NCI-H2196 treated with DMSO at 0.1 percent for 48 hours (cell line): ENCODE results near the gene CTDSPL2.
"Not testable (repeated sequence)": the region's sequence is repeated elsewhere in the genome, so short reads cannot be mapped to it uniquely, and the experiment has no call there.

ENCODE experiments used
- DNase-seq: peaks from one replicate; lab custom pipeline; 2025; ENCODE audit not compliant: unreplicated experiment; lab: John Stamatoyannopoulos, UW

Gene CTDSPL2

DNA sequence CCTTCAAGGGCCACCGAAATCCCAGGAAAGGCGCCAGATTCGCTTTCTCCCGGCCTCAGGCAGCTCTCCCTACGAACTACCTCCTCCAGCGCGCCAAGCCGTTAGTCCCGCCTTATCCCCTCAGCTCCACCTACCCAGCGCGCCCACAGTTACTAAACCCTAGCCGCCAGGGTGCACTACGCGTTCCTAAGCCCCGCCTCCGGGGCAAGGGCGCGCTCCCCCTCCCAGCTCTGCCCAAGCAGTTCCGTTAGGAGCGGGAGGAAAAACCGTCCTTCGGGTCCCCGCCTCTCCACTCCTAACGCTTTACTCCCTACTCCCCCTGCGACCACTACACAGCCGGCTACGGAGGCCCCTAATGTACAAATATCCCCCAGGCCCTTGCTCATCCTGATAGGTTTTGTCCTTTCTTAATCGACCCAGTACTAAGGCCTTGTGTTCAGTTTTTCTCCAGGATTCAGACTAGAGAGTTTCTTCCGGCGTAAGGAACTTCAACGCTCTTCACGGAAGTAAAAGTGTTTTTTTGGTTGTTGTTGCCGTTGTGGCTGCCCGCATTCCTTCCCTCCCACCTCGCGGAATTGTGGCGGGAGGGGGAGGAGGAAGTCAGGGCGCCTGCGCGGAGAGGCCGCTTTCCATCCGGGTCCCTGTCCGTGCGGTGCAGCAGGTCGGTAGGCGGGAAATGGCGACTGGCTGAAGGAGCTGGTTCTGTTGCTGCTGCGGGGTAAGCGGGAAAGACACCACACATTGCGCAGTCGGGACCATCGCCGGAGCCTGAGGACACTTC is at the start of gene CTDSPL2:
Gene CTDSPL2, plus strand, starts transcription at position 655 of the 781 bp plus-strand sequence. CDS start 31,386 bp downstream, outside the sequence.
- peak; percentile 89 for DNase-seq

DNA sequence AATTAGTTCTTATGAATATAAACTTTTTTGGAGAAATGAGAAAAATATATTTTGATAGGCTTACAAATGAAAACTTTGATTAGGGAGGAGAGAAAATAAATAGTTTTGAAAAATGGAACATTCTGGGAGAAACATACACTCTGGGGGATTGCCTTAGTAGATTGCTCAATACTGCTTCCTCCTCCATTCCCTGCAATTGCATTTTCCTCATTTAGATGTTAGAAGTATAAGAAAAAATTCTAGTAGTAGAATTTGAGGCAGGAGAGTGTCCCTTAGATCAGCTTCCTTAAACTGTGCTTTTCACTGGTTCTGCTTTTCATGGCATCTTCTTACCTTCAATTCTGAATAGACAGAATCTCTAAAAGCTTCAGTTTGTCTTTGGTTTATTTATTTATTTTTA is 46.2 kb upstream of the CTDSPL2 start:
- DNase-seq = no peak

DNA sequence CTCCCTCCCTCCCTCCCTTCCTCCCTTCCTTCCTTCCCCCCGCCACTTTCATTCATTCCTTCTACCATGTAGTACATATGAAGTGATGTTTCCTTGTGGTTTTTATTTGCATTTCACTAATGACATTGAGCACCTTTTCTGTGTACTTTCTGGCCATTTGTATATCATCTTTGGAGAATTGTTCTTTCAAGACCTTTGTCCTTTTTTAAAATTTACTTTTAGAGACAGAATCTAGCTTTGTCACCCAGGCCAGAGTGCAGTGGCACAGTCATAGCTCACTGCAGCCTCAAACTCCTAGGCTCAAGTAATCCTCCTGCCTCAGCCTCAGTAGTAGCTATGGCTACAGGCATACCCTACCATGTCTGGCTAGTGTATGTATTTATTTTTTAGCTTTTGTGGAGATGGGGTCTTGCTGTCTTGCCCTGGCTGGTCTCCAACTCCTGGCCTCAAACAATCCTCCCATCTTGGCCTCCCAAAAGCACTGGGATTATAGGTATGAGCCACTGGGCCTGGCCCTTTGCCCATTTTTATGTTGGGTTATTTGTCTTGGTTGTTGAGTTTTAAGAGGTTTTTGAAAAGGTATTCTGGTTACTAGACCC is 42.0 kb upstream of the CTDSPL2 start:
- no peak for DNase-seq

DNA sequence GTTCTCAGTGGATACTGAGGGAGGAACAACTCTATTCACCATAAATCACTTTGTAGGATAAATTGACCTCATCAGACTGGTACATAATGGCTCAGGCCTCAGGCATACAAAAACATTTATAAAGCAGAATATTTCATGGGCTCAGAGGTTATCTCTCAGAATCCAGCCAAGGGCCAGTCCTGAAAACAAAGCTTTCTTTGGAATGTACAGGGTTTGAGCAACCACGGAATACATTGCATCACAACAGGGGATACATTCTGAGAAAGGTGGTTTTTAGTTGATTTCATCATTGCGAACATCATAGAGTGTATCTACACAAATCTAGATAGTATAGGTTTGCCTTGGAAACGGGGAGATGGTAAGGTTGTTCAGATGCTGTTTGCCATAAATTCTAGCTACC is 33.4 kb upstream of the CTDSPL2 start:
- DNase-seq = no peak

DNA sequence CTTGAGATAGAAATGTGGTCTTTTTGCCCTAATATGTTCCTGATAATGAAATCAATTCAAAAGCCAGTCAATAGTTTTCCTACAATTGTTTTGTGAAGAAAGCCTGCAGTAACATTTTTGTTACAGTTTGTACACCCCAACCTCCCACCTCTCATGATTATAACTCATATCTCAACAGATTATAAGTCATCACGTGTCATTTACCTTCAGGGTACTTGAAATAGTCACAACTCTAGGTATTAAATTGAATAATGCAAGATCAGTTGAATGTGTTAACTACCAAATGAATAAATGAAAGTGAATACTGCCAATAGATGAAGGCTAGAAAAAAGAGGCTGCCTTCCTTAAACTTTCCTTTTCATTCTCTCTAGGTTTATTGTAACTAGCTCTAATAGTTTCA is 32.9 kb upstream of the CTDSPL2 start:
- DNase-seq = no peak

DNA sequence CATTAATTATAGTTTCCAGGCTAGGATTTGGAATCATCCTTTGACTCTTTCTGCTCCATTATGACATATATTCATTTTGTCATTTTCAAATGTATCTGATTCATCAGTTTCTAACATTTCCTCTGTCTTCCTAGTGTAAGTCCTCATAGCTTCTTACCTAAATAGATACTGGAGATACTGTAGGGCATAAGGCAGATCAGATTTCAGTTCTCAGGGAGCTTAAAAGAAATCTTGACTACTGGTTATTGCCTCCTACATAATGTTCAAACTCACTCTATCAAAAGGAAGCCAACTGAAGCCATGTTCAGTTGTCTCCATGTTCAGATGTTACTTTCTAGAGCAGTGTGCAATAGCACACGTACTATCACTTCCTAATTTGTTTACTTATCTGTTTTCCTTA is 29.6 kb upstream of the CTDSPL2 start:
- no peak for DNase-seq

DNA sequence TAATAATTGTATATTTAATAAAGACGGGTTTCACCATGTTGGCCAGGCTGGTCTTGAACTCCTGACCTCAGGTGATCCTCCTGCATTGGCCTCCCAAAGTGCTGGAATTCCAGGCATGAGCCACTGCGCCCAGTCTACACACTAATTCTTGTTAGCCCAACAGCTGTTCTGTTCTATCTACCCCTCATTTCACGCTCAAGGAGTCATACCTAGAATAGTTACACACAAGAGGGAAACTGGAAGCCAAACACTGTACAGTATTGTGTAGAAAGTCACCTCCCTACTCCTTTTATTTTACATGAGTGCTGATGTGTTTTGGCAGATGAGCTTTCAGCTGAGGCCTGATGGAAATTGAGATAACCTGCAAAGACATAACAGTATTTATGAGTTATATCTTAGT is 13.4 kb upstream of the CTDSPL2 start:
- no peak for DNase-seq

DNA sequence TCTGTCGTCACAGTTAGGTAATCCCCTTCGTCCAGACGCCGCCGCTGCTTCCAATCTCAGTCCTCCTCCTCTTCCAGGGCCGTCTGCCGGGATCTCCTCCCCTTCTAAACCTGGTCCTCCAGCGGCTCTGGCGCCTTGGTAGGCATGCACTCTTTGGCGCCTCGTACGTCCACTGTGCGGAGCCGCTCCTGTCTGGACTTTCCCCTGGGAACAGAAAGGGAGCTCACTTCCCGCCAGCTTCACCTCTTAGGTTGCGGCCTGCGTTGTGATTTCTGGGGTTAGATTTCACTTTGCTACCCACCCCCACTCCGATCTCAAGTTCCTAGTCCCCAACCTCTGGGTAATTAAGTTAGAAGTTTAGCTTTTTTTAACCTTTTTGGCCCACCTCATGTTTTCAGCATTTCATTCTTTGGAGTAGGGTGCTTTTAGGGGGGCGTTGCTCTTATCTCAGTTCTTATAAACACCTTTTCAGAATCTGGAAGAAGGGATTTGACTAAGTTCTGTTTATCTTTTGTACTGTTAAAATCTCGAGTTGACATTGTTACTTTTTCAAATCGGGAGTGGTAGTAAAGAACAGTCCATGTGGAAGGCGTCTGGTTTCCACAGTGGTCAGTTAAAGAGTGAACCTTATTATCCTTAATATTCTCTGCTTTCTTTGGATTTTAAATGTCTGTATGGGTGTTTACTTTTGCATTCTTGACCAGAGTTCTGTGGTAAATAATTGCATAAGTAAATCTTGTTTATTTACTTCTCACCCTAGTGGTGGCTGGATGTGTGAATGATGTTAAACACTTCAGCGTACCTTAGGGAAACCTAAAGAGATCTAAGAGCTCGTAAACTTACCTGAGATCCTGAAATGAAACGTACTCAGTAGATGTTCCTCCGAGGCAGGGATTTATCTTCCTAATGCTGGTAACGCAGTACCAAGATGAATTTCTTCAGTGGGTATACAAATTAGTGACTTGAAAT is 611 bp downstream of the CTDSPL2 start:
- DNase-seq = no peak

DNA sequence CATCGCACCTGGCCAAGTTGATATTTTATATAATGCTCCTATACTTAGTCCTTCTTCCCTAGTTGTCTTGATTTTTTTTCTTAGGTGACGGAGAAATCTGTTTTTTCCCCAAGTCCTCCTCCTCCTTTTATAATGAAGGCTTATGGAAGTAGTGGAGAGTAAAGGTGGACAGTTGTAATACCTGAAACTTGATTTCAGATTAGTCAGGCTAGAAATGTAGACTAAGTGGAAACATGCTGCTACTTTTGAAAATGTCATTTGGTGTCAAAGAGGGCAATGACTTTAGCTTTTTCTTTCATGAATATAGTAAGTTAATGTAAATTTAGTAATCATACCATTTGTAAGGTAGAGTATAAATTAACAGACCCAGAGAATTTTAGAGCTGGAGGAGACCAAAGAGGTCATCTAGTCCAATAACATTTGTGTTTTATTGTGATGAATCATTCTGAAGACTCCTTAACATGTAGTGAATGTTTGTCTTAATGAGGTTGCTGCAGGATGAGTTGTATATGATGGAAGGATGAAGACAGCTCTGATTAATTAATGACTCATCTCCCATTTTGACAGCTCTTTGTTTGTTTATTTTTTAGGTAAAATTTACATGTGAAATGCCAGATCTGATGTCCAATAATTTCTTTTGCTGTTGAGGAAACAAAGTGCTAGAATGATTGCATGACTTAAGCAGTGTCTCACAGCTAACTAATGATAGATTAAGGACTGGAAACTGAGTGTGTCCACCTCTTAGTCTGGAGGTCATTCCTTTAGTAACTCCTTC is 8.7 kb downstream of the CTDSPL2 start:
- no peak for DNase-seq

DNA sequence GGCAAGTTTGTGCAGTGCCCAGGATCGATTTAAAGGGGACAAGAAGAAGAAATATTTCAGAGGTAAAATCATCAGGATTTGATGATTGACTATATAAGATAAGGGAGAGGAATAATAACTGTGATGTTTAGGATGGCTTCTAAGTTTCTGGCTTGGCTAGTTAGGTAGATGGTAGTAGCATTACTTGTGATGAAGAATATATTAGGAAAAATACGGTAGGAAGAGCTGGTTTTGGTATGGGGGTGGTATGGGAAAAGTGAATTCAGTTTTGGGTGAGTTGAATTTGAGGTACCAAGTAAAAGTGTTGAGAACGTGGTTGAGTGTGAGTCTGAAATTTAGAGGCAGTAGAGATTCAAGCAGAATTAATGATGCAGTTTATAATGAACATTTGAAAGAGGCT is 11.0 kb downstream of the CTDSPL2 start:
- DNase-seq = no peak

DNA sequence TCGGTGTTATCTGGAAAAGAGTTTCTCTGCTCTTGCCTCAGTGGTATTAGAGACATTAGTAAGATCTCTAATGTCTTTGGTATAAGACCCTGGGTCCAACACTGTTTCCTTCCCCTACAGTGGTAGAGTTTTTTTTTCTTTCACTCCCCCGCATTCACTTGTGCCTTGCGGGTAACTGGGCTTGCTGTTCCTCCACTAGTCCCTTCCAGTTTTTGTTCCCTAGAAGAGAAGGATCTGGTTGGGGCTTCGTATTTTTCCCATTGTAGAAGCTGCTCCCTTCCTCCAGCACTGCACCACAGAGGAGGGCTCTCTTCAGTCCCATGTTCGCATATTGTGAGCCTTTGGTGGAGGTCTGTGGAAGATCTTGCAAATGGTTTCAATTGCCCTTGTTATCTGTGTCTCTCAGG is 13.7 kb downstream of the CTDSPL2 start:
- DNase-seq = no peak

DNA sequence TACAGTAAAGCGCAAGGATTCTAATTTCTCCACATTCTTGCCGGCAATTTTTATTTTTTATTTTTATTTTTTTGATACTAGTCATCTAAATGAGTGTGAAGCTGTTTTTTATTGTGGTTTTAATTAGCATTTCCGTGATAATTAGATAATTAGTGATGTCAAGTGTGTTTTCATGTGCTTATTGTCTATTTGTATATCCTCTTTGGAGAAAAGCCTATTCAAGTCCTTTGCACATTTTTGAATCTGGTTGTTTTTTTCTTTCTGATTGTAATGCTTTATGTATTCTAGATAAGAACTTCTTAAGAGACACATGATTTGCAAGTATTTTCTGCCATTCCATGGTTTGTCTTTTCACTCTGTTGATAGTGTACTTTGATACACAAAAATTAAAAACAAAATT is 16.1 kb downstream of the CTDSPL2 start:
- no peak for DNase-seq

DNA sequence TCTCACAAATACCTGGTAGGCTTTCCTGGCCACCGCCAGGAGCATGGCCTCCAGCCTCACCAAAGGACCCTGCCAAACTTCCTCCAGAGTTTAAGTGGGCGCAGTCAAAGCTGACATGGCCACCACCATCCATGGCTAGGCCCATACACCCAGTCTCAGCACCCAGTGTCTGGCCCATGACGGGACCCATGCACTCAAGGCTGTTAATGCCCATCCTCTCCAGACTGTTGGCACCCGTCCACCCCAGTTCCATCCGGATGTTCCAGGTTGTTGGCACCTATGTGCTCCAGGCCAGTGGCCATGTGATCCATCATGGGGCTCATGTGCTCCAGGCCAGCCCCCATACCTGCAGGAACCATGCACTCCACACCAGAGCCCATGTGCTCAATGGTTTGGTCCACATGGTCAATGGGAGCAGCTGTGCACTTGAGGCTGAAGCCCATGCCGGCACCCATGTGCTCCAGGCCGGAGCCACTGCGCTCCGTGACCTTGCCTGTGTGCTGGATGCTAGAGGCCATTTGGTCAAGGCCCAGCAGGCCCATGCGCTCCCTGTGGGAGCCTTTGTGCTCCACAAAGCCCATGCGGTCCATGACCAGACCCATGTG is 20.4 kb downstream of the CTDSPL2 start:
- no peak for DNase-seq

DNA sequence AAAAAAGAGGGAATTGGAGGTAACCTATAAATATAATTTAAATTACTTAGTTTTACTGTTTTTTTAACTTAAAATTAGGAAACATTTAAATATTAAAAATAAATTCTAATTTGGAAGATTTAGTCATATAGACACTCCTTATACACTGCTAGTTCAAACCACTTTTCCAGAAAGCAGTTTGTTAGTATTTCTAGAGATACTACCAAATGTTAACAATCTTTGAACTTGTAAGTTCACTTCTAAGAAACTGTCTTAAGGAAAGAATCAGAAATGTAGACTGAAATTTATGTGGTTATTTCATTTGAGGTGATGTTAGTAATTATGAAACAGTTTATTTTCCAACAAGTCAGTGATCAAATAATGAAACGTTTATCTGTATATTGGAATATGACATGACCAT is 22.7 kb downstream of the CTDSPL2 start:
- DNase-seq = no peak

DNA sequence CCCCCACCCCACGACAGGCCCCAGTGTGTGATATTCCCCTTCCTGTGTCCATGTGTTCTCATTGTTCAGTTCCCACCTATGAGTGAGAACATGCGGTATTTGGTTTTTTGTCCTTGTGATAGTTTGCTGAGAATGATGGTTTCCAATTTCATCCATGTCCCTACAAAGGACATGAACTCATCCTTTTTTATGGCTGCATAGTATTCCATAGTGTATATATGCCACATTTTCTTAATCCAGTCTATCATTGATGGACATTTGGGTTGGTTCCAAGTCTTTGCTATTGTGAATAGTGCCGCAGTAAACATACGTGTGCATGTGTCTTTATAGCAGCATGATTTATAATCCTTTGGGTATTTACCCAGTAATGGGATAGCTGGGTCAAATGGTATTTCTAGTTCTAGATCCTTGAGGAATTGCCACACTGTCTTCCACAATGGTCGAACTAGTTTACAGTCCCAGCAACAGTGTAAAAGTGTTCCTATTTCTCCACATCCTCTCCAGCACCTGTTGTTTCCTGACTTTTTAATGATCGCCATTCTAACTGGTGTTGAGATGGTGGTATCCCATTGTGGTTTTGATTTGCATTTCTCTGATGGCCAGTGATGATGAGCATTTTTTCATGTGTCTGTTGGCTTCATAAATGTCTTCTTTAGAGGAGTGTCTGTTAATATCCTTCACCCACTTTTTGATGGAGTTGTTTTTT is 26.3 kb downstream of the CTDSPL2 start:
- DNase-seq = not testable (repeated sequence)

DNA sequence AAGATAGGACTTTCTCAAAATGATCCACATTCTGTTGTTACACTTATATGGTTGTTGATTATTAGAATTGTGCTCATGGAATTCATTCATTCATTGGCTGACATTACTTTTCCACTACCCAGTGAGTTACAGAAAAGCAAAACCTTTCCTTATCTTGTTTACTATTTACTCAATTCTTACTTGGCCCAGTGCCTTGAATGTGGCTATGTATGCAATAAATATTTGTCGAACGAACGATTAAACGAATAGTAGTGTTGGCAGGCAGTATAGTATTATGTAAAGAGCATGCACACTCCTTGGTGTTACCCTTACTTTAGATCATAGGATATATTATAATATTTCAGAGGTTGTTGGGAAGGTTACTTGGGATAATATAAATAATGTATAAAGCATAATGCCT is 31.0 kb downstream of the CTDSPL2 start:
- DNase-seq = no peak

DNA sequence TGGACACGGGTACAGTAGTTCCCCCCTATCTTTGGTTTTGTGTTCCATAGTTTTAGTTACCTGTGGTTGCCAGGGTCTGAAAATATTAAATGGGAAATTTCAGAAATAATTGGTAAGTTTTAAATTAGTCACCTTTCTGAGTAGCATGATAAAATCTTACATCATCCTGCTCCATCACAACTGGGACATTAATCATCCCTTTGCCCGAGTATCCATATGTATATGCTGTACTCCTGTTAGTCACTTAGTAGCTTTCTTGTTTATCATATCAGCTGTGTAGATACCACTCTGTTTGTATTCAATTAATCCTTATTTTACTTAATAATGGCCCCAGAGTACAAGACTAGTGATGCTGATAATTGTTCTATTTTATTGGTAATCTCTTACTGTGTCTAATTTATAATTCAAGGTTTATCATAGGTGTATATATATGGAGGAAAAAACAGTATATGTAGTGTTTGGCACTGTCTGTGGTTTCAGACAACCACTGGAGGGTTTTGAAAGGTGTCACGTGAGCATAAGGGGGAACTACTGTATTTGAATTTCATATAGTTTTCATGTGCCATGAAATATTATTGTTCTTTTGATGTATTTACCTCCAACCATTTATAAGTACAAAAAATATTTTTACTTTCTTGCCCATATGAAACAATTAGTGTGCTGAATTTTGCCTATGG is 41.4 kb downstream of the CTDSPL2 start:
- no peak for DNase-seq

DNA sequence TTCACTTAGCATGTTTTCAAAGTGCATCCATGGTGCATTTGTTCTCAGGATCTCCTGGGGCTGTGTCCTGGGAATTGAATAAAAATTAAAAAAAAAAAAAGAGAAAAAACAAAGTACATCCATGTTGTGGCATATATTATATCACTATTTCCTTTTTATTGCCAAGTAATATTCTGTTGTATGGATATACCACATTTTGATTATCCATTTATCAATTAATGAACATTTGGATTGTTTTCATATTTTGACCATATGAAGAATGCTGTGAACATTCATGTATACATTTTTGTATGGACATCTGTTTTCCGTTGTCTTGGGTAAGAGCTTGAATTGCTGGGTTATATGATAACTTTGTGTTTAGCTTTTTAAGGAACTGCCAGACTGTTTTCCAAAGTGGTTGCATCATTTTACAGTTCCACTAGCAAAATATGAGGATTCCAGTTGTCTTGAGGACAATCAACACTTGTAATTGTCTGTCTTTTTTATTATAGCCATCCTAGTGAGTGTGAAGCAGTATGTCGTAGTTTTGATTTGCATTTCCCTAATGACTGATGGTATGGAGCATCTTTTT is 44.5 kb downstream of the CTDSPL2 start:
- no peak for DNase-seq

DNA sequence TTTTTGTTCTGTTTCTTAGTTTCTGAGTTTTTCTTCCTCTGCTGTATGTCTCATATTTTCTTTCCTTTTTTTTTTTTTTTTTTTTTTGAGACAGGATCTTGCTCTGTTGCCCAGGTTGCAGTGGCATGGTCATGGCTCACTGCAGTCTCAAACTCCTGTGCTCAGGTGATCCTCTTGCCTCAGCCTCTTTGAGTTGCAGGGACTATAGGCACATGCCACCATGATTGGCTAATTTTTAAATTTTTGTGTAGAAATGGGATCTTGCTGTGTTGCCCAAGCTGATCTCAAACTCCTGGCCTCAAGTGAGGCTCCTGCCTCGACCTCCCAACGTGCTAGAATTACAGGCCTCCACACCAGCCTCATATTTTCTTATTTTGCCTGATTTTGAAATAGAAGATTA is 51.9 kb downstream of the CTDSPL2 start:
- no peak for DNase-seq
